AG04450 (cell line): ENCODE measurements around the gene FAM120B. TPM values are rescaled to one million over a fixed set of nuclear protein-coding genes. Genes with fewer than 3 reads are reported as not detected.

Experiments
- CTCF ChIA-PET: fragments of 300-600, 350-600 bp; formaldehyde crosslinking; extraction: SDS; loops from one replicate; lab custom pipeline; 2022; ENCODE audit warnings: antibody characterized with exemption, inconsistent platforms; lab: Charles Lee
- POLR2A ChIA-PET: fragments of 350-600 bp; formaldehyde crosslinking; extraction: SDS; loops from one replicate; lab custom pipeline; 2021; ENCODE audit warnings: antibody characterized with exemption, inconsistent platforms; lab: Yijun Ruan, JAX
- DNase-seq: peaks from one replicate; pipeline ENCODE4 v3.0.0-alpha.2; 2011; ENCODE audit warnings: low read depth, low spot score
- H3K27ac ChIP-seq: one replicate; pipeline ENCODE4 v1.5.1; 2012; ENCODE audit warnings: low read depth, low read length, control low read depth
- H3K27me3 ChIP-seq: one replicate; pipeline ENCODE4 v1.6.0; 2012; ENCODE audit warnings: low read length; ENCODE audit not compliant: control insufficient read depth, insufficient read depth
- H3K4me3 ChIP-seq: 2 replicates; pipeline ENCODE4 v1.5.1; 2011; ENCODE audit warnings: mild to moderate bottlenecking, low read depth, low read length, control low read depth
- H3K9me3 ChIP-seq: 2 replicates; pipeline ENCODE4 v1.5.1; 2012; ENCODE audit warnings: low read length; ENCODE audit not compliant: control insufficient read depth, insufficient read depth
- CTCF ChIP-seq: IDR thresholded peaks from 2 replicates; pipeline ENCODE4 v1.5.1; 2011; ENCODE audit warnings: low read depth, low read length, control low read depth, inconsistent platforms
- polyA plus RNA-seq: library from polyadenylated mRNA; depleted of rRNA; stranded (reverse); fragments of >200 nt; gene quantifications from 2 replicates; pipeline ENCODE4 v1.2.3, GENCODE V29; 2011

Gene FAM120B
- polyA plus RNA-seq, 1 experiment = 13.9 TPM

GRCh38 chr6:170292111-170292406 is 14.5 kb upstream of the FAM120B start:
- H3K4me3 ChIP-seq = no peak overlapping the region
- POLR2A ChIA-PET = interaction anchor here (0.6 kb wide), 1 partner anchor 149 kb away, joined by 8 read pairs; no protein-coding TSS in a partner anchor
- no peak for TF ChIP-seq CTCF
- peaks cover 83% of the 10 kb centered on the region for H3K27me3 ChIP-seq
- no peak overlapping the region for H3K27ac ChIP-seq
- no peak for DNase-seq
- CTCF ChIA-PET = interaction anchor here (0.7 kb wide), 1 partner anchor 226 kb away, joined by 3 read pairs; no protein-coding TSS in a partner anchor
- H3K9me3 ChIP-seq = peaks cover 3% of the 10 kb centered on the region; the same call in 1 of the 2 replicates

DNA sequence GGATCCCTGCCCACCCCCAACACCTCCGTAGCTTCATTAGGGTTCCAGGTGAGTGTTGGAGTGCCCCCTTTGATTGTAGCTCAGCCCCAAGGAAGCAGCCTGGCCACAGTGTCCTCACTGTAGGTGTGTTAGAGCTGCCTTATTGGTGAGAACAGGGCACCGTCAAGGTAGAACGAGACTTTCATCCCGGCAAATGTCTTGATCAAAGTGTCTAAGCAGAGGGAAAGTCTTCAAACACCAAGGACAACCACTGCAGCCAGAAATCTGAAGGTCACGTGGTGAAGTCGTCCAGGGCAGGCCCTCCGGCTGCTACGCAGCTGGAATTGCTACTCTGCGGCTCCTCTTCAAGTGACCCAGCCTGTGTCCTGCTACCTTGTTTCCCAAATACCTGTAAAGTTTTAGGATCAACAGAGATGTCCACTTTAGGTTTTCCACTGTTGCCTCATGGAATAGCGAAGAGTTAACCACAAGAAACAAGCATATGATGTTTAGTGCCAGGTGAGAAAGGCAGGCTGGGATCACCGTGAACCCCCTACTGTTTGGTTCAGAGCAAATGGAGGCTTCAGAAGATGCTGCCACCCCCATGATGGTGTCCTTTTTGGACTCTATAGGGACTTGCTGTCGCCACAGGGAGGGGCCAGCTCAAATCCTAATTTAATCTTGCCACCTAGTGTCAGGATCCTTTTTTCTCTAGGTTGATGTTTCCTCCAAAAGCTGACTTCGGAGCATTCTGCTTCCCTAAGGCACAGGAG is 14.0 kb upstream of the FAM120B start:
- ChIA-PET CTCF (interaction anchor here (0.7 to 2.2 kb wide), 2 partner anchors 225 to 461 kb away, joined by 3 to 9 read pairs; no protein-coding TSS in a partner anchor), POLR2A (no interaction called here)
- Histone ChIP-seq H3K27ac (no peak overlapping the region), H3K4me3 (no peak overlapping the region), H3K9me3 (peaks cover 3% of the 10 kb centered on the region; the same call in 1 of the 2 replicates), H3K27me3 (peaks cover 83% of the 10 kb centered on the region)
- no peak for DNase-seq
- TF ChIP-seq CTCF = no peak

DNA sequence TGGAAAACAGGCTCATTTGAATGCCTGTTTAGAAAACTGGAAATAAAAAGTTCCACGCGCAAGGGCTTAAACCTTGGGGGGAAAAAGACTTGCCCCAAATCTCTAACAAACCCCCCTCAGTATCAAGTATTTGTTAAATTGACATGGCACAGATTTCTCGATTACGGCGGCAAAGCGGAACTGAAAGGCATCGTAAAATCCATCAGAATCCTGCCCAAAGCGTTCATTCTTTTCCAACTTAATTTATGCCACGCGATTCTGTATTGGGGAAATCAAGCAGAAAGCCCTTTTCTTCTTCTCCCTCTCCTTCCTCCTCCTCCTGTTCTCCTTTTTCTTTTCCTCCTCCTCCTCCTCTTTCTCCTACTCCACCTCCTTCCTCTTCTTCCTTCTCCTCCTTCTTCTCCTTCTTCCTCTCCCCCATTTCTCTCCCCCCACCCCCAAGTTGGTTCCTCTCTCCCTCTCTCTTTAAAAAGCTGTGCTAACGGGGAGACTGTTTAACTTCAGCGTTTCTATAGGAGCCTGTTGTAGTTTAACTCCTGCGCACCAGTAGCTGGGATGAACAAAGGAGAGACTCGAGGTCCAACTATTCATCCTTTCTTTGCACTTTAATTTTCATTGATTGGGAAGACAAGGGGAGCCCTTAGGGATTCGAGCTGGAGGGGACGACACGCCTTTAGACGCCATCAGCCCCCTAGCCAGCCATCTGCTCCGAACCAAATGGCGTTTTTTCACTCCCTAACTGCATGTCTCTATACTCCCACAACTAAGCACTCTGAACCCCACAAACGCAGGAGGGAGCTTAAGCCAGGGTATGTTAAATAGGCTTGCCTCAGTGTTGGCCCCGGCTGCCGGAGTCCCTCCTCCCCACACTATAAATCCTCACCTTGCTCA is 13.0 kb upstream of the FAM120B start:
- POLR2A ChIA-PET = interaction anchor here (0.6 kb wide), 1 partner anchor 225 kb away, joined by 3 read pairs; no protein-coding TSS in a partner anchor
- DNase-seq = no peak
- no peak for TF ChIP-seq CTCF
- Histone ChIP-seq H3K27ac (no peak overlapping the region), H3K27me3 (peaks cover 83% of the 10 kb centered on the region), H3K4me3 (no peak overlapping the region), H3K9me3 (peaks cover 3% of the 10 kb centered on the region; the same call in 1 of the 2 replicates)
- CTCF ChIA-PET = interaction anchor here (0.6 to 2.2 kb wide), 3 partner anchors 234 to 521 kb away, joined by 3 to 9 read pairs (median 3); no protein-coding TSS in a partner anchor

DNA sequence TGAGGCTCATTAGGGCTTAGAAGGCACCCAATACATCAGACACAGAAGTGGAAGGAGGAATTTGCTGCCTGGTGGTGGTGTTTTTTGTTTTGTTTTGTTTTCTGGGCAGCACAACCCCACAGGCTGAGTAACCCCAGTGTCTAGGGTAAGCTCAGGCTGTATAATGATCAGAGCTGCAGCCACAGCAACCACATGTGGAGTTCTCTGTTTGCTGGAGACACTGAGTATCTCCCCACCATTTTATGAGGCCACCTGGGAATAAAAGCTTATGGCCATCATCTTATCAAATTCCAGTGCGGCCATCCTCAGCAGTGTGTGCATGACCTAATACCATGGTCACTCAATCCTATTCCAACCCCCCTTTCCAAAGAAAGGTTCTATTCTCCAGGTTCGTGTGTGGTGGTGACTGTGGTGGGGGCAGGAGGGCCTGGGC is 12.2 kb upstream of the FAM120B start:
- Histone ChIP-seq H3K9me3 (peaks cover 3% of the 10 kb centered on the region; the same call in 1 of the 2 replicates), H3K27me3 (peaks cover 84% of the 10 kb centered on the region), H3K4me3 (no peak overlapping the region), H3K27ac (no peak overlapping the region)
- POLR2A ChIA-PET = no interaction called here
- TF ChIP-seq CTCF = no peak
- CTCF ChIA-PET = interaction anchor here (1.0 to 2.2 kb wide), 2 partner anchors 233 to 462 kb away, joined by 3 to 9 read pairs; no protein-coding TSS in a partner anchor
- DNase-seq = no peak
